CD14-positive monocyte (primary cell): ENCODE data around the gene CDK16. TPM values are rescaled to one million over a fixed set of nuclear protein-coding genes. Genes with fewer than 3 reads are reported as not detected.

Source experiments
- DNase-seq, 3 donors: peaks; one replicate each; pipeline ENCODE4 v3.0.0-alpha.2; 2011 to 2022
- H2AFZ ChIP-seq: 2 replicates; pipeline ENCODE4 v1.6.0; 2012; ENCODE audit warnings: mild to moderate bottlenecking, low read depth, low read length, inconsistent platforms; ENCODE audit not compliant: insufficient read depth, poor library complexity, severe bottlenecking
- H3K27ac ChIP-seq, 2 donors: 1 replicate in 1 of 2; 2 replicates in 1 of 2; pipeline ENCODE4 v1.5.1; 2012 to 2013; ENCODE audit warnings: low read length in 2 of 2, control low read depth in 1 of 2, inconsistent platforms in 1 of 2, low read depth in 1 of 2, mild to moderate bottlenecking in 1 of 2
- H3K27me3 ChIP-seq, 2 donors: one replicate each; pipeline versions ENCODE4 v1.6.0 to v1.6.1; 2011 to 2013; ENCODE audit warnings: low read length in 2 of 2; ENCODE audit not compliant: control insufficient read depth in 2 of 2, insufficient read depth in 2 of 2
- H3K36me3 ChIP-seq, 2 donors: replicated peaks in 1 of 2; 1 replicate in 1 of 2; 2 replicates in 1 of 2; pipeline versions ENCODE4 v1.5.1 to v1.6.1; 2012 to 2013; ENCODE audit warnings: low read length in 2 of 2, control low read depth in 1 of 2, inconsistent platforms in 1 of 2, mild to moderate bottlenecking in 1 of 2; ENCODE audit not compliant: insufficient read depth in 2 of 2, control insufficient read depth in 1 of 2
- H3K4me1 ChIP-seq, 2 donors: 1 replicate in 1 of 2; 2 replicates in 1 of 2; pipeline versions ENCODE4 v1.5.1 to v1.6.1; 2012 to 2013; ENCODE audit warnings: low read length in 2 of 2, control low read depth in 1 of 2, inconsistent platforms in 1 of 2, mild to moderate bottlenecking in 1 of 2, moderate library complexity in 1 of 2; ENCODE audit not compliant: insufficient read depth in 2 of 2, control insufficient read depth in 1 of 2
- H3K4me2 ChIP-seq: replicated peaks from 2 replicates; pipeline ENCODE3; 2012; ENCODE audit warnings: low read length, moderate library complexity, mild to moderate bottlenecking; ENCODE audit not compliant: poor library complexity, severe bottlenecking; ENCODE audit errors: extremely low read depth
- H3K4me3 ChIP-seq, 3 experiments: fragments of 200-600 bp in 1 of 3; sonication (generic) in 1 of 3; replicated peaks in 1 of 3; 1 replicate in 2 of 3; 2 replicates in 1 of 3; pipeline ENCODE4 v1.5.1; 2011 to 2013; ENCODE audit warnings: low read length in 3 of 3, mild to moderate bottlenecking in 3 of 3, control low read depth in 2 of 3, low read depth in 2 of 3, inconsistent platforms in 1 of 3, moderate library complexity in 1 of 3
- H3K79me2 ChIP-seq: 2 replicates; pipeline ENCODE4 v1.6.0; 2012; ENCODE audit warnings: mild to moderate bottlenecking, control low read depth, inconsistent platforms, low read length, moderate library complexity; ENCODE audit not compliant: insufficient read depth
- H3K9ac ChIP-seq: 2 replicates; pipeline ENCODE4 v1.6.0; 2017; ENCODE audit warnings: low read length, mild to moderate bottlenecking; ENCODE audit not compliant: insufficient read depth, poor library complexity, severe bottlenecking
- H3K9me3 ChIP-seq, 2 donors: replicated peaks in 1 of 2; 1 replicate in 1 of 2; 2 replicates in 1 of 2; pipeline versions ENCODE4 v1.5.1 to v1.6.1; 2012 to 2013; ENCODE audit warnings: low read length in 2 of 2, control low read depth in 1 of 2; ENCODE audit not compliant: control insufficient read depth in 1 of 2, insufficient read depth in 1 of 2
- H4K20me1 ChIP-seq: 2 replicates; pipeline ENCODE4 v1.6.0; 2012; ENCODE audit warnings: mild to moderate bottlenecking, low read length, control low read depth, moderate library complexity; ENCODE audit not compliant: insufficient read depth
- H3K27ac Mint-ChIP-seq, 7 donors: one replicate each; pipeline ENCODE4 v1.8.0; 2020; ENCODE audit warnings: mild to moderate bottlenecking in 7 of 7, mixed read lengths in 7 of 7, moderate library complexity in 6 of 7, inconsistent platforms in 2 of 7
- H3K27me3 Mint-ChIP-seq, 3 donors: one replicate each; pipeline ENCODE4 v1.8.0; 2021 to 2022; ENCODE audit warnings: low read depth in 3 of 3, mild to moderate bottlenecking in 3 of 3, mixed read lengths in 3 of 3, moderate library complexity in 3 of 3, inconsistent platforms in 1 of 3
- H3K36me3 Mint-ChIP-seq, 2 donors: one replicate each; pipeline ENCODE4 v1.8.0; 2020; ENCODE audit warnings: mixed read lengths in 2 of 2, inconsistent platforms in 1 of 2, mild to moderate bottlenecking in 1 of 2
- H3K4me1 Mint-ChIP-seq: one replicate; pipeline ENCODE4 v1.8.0; 2020; ENCODE audit warnings: mild to moderate bottlenecking, mixed read lengths
- H3K4me3 Mint-ChIP-seq, 2 donors: one replicate each; pipeline ENCODE4 v1.8.0; 2020; ENCODE audit warnings: mild to moderate bottlenecking in 2 of 2, mixed read lengths in 2 of 2, moderate library complexity in 1 of 2
- H3K9me3 Mint-ChIP-seq, 7 donors: one replicate each; pipeline ENCODE4 v1.8.0; 2020 to 2022; ENCODE audit warnings: mixed read lengths in 7 of 7, mild to moderate bottlenecking in 6 of 7, moderate library complexity in 6 of 7, inconsistent platforms in 2 of 7
- WGBS: methylation state at CpG from one replicate; pipeline ENCODE4 v1.1.5; 2013; ENCODE audit warnings: missing lambda C conversion rate; ENCODE audit not compliant: insufficient coverage; 5-methylcytosine and 5-hydroxymethylcytosine counted together
- intact Hi-C, 2 donors: fragments of 100-400 bp; cut with micrococcal nuclease; formaldehyde crosslinking; loops; one replicate each; pipeline versions ENCODE4 v1.15.0 to v1.15.1; 2023
- polyA plus RNA-seq, 3 donors: library from polyadenylated mRNA; depleted of rRNA in 1 of 3; unstranded in 2 of 3; stranded (reverse) in 1 of 3; fragments of 300-500 nt in 2 of 3; fragments of >200 nt in 1 of 3; fragmentation: Illumina TruSeq in 2 of 3; gene quantifications; 1 replicate in 2 of 3; 2 replicates in 1 of 3; pipeline ENCODE4 v1.2.3, GENCODE V29; 2012 to 2021
- TF ChIP-seq, protein P1 (sequence below): fragments of 200-600 bp; IDR thresholded peaks from one replicate; pipeline ENCODE4 v1.8.0; 2022; ENCODE audit warnings: antibody characterized with exemption, mild to moderate bottlenecking

Gene CDK16
- polyA plus RNA-seq, 3 donors = 7.3 to 97.4 (median 14.1) TPM

GRCh38 chrX:47204970-47205369 lies 13.5 kb upstream of the CDK16 start:
- TF ChIP-seq, protein P1, sequence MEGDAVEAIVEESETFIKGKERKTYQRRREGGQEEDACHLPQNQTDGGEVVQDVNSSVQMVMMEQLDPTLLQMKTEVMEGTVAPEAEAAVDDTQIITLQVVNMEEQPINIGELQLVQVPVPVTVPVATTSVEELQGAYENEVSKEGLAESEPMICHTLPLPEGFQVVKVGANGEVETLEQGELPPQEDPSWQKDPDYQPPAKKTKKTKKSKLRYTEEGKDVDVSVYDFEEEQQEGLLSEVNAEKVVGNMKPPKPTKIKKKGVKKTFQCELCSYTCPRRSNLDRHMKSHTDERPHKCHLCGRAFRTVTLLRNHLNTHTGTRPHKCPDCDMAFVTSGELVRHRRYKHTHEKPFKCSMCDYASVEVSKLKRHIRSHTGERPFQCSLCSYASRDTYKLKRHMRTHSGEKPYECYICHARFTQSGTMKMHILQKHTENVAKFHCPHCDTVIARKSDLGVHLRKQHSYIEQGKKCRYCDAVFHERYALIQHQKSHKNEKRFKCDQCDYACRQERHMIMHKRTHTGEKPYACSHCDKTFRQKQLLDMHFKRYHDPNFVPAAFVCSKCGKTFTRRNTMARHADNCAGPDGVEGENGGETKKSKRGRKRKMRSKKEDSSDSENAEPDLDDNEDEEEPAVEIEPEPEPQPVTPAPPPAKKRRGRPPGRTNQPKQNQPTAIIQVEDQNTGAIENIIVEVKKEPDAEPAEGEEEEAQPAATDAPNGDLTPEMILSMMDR = no peak
- Mint-ChIP-seq H3K27ac (peak overlapping the region in 1 of 7 donors; percentile 70), H3K4me3 (no peak overlapping the region), H3K27me3 (peaks cover 0 to 19% (median 0%) of the 10 kb centered on the region in 3 donors), H3K4me1 (no peaks in the 10 kb centered on the region), H3K9me3 (peaks cover 0 to 4% (median 0%) of the 10 kb centered on the region in 7 donors), H3K36me3 (peaks cover 85 to 99% of the 10 kb centered on the region in 2 donors)
- no peak overlapping the region for H2AFZ ChIP-seq
- H3K79me2 ChIP-seq = peaks cover 10% of the 10 kb centered on the region
- H3K9me3 ChIP-seq = no peaks in the 10 kb centered on the region
- WGBS = no CpG with 5 or more reads among the region's 5 CpGs
- H3K9ac ChIP-seq = no peak overlapping the region
- intact Hi-C loops = no loop called here
- H3K27me3 ChIP-seq = no peaks in the 10 kb centered on the region
- peaks cover 77% of the 10 kb centered on the region for H4K20me1 ChIP-seq
- DNase-seq = no peak
- H3K4me1 ChIP-seq = no peaks in the 10 kb centered on the region
- no peak overlapping the region for H3K4me3 ChIP-seq
- H3K36me3 ChIP-seq = peaks cover 88 to 100% of the 10 kb centered on the region in 2 donors
- no peak overlapping the region for H3K4me2 ChIP-seq
- no peak overlapping the region for H3K27ac ChIP-seq

GRCh38 chrX:47206316-47206715 lies 12.2 kb upstream of the CDK16 start:
- H3K27ac Mint-ChIP-seq = no peak overlapping the region
- peaks cover 0 to 20% (median 0%) of the 10 kb centered on the region in 3 donors for H3K27me3 Mint-ChIP-seq
- TF ChIP-seq, protein P1 = no peak
- no peak overlapping the region for H3K4me3 Mint-ChIP-seq
- Histone ChIP-seq H3K4me3 (no peak overlapping the region), H3K79me2 (peaks cover 7% of the 10 kb centered on the region), H3K4me1 (no peaks in the 10 kb centered on the region), H3K9me3 (no peaks in the 10 kb centered on the region), H3K27ac (no peak overlapping the region), H3K9ac (no peak overlapping the region), H3K4me2 (no peak overlapping the region), H3K27me3 (no peaks in the 10 kb centered on the region), H3K36me3 (peaks cover 88 to 100% of the 10 kb centered on the region in 2 donors), H2AFZ (no peak overlapping the region), H4K20me1 (peaks cover 76% of the 10 kb centered on the region)
- DNase-seq = no peak
- H3K9me3 Mint-ChIP-seq = peaks cover 0 to 4% (median 0%) of the 10 kb centered on the region in 7 donors
- H3K4me1 Mint-ChIP-seq = no peaks in the 10 kb centered on the region
- no CpG with 5 or more reads among the region's 3 CpGs for WGBS
- H3K36me3 Mint-ChIP-seq = peaks cover 84 to 99% of the 10 kb centered on the region in 2 donors
- intact Hi-C loops = no loop called here
